Measurements from ENCODE around the gene CHKA.

The CHKA gene

DNA sequence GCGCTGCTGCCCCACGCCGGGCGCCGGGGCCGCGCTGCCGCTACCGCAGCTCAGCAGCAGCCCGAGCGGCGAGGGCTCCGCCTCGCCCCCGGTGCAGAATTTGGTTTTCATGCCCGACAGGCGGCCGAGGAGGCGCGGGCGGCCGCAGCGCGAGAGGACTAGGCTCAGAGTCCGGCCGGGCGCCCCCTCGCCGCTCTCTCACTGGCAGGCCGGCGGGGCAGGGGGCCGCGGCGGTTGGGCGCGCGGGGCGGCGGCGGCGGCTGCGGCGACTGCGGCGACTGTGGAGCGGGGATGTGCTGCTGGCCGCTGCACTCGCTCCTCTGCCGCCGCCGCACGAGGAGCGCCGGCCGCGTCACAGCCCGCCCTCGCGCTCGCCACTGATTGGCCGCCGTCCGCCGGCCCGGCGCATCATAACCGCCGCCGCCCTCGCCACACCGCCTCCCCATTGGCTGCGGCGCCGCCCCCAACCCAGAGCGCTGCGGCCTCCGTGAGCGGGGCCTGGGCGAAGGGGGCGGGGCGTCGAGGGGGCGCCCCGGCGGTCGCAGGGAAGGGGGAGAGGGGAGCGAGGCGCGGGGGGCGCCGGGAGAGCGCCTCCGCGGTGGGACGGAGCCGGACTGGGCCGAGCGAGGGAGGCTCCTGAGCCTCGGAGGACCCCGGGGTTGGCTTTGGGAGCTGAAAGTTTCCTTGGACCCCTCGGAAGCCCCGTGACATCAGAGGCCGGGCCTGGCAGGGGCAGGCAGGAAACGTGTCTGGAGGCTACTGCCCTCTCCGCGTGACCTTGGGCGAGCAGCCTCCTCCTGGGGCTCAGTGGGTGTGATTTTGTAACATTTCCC lies at the start of gene CHKA:
Gene CHKA, minus strand, starts transcription at position 322 of the 833 bp plus-strand sequence. Its CDS starts 211 bp downstream, at position 111.
- DNase-seq = peak; percentile 87

DNA sequence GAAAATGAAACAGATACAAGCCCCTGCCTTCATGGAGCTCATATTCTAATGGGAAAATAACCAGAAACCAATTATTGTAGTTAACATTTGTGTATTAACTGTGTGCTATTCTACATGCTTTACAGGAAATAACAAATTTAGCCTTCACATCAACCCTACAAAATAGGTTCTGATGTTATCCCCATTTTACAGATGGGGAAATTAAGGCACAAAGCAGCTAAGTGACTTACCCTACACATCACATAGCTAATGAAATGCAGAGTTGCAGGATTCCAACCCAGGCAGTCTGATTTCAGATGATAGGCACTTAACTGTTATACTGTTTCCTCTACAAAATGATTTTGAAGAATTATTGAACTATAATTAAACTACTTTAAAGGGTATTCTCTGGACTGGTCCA lies 48.3 kb upstream of the CHKA start:
- DNase-seq = no peak

DNA sequence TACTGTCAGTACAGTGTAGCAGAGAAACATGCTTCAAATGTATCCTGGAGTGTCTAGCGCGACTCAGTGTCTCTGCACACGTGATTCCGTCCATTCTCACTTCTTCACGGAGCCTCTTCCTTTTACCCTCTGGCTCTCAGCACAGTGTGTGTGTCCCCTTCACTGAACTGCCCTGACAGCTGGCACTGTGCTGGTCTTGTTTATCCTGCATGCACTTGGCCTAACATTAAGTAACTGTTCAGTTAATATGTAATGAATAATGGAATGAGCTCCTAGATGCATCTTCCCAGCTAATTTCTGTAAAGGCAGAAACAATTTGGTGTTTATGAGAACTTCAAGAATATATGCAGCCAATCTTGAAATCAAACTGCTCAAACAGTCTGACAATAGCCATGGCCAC lies 47.5 kb upstream of the CHKA start:
- no peak for DNase-seq

DNA sequence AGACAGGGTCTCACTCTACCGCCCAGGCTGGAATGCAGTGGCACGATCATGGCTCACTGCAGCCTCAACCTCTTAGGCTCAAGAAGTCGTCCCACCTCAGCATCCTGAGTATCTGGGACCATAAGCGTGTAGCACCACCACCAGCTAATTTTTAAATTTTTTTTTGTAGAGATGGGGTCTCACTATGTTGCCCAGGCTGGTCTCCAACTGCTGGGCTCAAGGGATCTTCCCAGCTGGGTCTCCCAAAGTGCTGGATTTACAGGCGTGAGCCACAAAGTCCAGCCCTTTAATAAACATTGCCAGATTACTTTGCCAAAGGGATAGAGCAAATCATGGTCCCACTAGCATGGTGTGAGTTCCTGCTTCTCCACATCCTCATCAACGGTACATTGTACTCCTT lies 46.3 kb upstream of the CHKA start:
- DNase-seq = no peak

DNA sequence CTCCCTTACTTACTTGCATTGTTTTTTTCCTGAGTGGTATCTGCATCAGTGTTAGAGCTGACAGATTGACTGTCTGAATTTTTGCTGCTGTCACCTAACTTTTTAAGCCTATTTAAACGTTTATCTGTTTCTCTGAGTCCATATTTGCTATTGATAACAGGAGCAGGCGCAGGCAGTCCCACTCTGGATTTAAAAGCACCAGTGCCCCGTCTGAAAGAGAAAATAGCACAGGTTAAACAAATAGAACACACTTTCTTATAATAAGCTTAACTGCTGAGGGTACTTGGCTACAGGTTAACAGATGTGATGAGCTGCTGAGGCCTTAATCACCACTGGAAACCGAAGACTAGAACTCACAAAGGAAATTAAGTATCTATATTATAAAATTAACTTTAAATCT lies 45.8 kb upstream of the CHKA start:
- DNase-seq = no peak

DNA sequence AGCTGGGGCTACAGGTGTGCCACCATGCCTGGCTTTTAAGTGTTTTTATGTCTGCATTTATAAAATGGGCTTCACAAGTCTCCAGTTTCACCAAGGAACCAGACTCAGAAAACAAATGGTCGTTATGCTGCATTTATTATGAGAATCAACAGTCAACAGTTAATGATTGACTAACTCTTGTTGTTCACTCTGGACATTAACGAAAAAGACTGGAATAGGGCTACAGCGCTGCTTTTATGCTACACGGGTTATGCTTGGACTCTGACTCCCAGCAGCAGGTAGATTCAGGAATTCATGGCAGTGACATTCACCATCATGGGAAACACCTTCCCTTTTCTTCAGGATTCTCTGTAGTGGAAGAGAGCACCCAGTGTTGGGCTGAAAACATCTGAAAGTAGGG lies 44.4 kb upstream of the CHKA start:
- DNase-seq = no peak

DNA sequence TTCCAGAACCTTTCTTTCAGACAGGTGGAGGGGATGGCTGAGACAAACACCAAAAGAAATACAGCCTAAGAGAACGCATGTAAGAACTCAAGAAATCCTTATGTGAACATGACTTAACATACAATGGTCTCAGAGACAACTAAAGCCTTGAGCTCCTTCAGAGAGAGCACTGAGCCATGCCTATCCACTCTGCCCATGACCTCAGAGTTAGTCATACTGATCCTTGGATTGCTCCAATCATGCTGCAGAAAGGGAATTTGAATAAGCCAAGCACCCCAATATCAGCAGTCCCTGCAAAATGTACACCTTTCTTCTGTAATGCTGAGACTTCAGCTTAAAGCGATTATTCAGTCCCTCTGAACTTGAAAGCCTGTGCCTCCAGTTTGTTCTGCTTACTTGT lies 43.2 kb upstream of the CHKA start:
- no peak for DNase-seq

DNA sequence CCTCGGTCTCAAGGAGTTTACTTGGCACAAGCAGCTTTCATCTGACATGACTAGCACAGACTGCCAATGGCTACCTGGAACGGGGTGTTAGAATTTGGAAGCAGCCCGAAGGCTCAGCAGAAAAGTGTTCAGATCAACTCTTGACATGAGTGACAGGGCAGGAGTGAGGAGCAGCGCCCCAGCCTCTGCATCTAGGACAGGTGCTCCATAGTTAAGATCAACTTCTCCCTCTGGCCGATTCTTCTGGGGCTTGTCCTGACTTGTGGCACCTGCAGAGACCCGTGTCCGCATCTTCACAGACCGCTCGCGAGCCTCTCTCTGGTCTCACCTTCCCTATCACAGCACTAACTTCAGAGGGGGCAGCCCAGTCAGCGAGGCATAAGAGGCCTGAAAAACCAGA lies 42.5 kb upstream of the CHKA start:
- DNase-seq = no peak

DNA sequence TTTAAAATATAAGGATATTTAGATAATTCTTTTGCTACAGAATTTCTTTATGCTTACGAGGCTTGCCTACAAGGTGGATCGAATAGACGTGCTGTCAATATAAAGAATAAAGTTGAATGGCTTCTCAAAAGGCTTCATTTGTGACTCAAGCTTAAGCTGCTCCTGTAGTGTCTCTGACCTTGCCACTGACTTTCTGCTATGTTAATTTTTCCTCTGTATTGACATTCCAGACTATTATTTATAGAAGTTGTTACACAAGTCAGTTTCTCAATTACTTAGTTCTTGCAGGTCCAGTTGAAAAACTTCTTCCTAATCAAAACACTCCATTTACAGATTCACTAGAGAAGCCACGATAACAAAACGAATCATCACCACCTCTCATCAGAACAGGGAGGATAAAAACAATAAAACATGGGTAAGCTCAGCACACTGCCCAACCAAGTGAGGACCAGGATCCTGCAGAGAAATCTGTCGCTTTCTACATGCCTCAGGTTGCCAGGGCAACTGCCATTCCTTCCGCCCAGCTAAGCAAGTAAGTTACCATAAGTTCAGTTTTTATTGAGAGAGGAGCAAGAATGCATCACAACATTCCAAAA lies 39.0 kb upstream of the CHKA start:
- no peak for DNase-seq

DNA sequence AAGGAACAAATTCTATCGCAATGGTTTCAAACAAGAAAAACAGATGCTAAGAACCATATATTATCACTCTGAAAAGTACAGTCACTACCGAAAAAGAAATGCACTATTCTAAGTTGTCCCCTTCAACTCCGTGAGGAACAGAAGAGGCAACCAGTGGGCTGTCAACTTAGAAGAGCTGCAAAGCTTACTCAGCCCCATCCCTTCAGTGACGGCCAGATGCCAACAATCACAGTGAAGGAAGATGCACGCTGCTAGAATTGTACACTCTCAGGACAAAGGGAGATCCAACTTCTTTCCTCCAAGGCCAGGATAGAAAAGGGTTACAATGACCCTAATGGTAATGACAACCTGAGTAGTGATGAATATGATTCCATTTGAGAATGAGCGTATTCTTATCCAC lies 38.5 kb upstream of the CHKA start:
- DNase-seq = no peak

DNA sequence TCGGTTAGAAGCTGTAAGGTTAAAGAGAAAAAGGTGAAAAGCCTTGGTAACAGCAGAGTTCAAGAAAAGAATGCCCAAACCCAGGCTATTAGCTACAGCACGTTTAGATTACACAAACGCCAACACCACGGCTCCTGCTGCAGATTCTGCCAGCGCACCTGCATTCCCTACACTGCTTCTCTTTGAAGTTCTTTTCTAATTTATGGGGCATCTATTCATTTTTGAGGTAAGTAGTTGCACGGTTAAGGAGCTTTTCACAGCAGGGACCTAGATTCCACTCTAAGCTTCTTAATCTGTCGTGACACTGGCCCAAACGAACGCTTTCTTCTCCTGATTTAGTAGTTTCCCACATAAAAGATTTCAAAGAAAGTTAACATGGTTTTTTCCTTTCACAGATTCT lies 38.0 kb upstream of the CHKA start:
- no peak for DNase-seq

DNA sequence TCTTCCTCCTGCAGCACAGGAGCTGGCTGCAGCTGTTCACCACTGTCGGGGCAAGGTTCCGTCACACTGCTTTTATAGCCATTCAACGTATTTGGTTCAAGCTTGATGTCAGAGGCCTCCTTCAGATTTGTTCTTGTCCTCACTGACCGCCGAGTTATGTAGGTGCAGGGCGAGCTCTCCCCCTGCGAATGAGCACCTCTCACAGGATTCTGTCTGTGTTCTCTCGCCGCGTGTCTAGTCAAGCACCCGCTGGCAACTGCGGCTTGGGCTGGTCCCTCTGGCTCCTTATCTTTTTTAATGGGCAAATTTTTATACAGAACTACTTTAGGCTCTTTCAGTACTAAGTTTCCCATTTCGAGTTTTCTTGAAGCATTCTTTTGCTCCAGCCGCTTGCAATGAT lies 37.4 kb upstream of the CHKA start:
- no peak for DNase-seq

DNA sequence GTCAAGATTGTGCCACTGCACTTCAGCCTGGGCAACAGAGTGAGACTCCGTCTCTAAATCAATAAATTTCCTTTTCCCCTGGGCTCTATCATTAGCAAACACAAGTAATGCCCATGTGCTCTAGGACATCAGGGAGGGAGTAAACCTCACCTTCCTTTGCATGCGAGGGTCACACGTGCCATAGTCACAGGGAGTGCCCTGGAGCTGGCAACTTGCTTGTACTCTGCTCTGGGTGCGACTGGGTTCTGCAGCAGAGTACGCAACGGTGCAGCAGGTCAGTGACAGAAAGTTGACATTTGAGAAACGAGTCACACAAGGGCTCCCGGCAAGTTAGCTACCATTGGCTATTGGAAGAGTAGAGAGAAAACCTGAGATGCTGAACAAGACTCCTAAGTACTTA lies 32.6 kb upstream of the CHKA start:
- DNase-seq = no peak

DNA sequence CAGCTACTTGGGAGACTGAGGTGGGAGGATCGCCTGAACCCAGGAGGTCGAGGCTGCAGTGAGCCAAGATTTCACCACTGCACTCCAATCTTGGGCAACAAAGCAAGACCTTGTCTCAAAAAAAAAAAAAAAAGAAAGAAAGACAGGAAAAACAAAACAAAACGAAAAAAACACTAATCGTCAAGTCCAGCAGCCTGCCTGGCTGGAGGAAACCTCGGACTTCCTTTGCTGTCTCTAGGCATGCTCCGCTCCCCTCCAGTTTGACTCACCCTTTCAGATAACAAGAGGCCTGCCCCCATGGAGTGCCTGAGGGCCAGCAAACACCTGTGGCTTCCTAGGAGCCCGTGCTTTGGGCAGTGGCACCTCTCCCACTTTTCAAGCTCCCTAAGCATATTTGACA lies 28.8 kb upstream of the CHKA start:
- no peak for DNase-seq

DNA sequence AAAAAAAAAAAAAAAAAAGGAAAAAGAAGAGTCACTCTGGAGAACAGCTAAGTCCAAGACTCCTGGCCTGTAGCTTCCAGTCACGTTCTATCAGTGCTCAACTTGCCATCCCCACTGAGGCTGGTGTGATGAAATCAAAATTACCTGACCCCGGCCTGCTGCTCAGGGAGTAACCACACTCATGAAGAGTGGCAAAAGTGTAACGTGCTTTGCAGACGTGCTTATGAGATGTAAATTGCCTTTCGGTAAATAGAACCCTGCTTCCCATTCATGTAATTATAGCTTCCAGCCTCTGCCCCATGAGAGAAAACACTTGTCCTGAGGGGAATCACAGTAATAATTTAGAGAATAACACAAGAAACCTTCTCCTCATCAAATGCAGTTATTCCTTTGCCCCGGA lies 28.2 kb upstream of the CHKA start:
- no peak for DNase-seq

DNA sequence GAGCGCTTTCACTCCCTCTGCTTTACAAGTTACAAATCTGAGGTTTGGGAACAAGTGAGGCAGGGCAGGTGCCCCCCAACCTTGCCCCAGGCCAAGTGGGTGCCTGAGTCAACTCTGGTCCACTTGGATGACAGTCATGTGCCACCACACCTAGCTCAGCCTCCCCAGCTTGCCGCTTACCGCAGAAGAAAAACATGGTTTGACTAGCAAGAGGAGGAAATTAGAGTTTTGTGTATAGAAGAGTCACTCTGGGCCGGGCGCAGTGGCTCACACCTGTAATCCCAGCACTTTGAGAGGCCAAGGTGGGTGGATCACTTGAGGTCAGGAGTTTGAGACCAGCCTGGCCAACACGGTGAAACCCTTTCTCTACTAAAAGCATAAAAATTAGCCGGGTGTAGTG lies 27.7 kb upstream of the CHKA start:
- DNase-seq = no peak

DNA sequence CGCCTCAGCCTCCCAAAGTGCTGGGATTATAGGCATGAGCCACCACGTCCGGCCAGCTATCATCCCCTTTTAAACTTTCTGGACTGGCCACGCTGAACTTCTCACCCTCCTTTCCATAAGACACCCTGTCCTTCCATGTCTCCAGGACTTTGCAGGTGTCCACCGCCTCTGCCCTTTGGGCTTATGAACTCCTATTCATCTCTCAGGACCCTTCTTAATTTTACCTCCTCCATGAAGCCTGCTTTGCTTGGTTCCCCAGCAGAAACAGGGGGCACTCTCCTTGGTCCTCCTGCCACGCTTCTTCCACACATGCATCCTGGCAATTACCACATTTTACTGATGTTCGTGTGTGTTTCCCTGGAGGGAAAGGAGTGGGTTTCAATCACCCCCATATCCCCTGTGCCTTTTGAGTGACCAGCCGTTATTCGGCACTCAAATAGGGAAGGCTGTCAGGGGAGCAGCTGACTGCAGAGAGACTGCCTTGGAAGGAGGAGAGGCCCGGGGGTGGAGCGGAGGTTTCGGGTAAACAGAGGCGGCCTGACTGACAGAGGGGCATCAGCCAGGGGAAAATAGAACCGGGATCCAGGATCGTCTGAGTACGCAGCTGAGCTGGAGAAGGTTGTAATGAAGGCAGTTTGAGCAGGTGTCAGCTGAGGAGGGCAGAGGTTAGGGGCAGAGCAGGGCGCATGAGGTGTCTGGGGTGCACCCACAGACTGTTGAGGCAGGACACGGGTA lies 27.1 kb upstream of the CHKA start:
- DNase-seq = no peak

DNA sequence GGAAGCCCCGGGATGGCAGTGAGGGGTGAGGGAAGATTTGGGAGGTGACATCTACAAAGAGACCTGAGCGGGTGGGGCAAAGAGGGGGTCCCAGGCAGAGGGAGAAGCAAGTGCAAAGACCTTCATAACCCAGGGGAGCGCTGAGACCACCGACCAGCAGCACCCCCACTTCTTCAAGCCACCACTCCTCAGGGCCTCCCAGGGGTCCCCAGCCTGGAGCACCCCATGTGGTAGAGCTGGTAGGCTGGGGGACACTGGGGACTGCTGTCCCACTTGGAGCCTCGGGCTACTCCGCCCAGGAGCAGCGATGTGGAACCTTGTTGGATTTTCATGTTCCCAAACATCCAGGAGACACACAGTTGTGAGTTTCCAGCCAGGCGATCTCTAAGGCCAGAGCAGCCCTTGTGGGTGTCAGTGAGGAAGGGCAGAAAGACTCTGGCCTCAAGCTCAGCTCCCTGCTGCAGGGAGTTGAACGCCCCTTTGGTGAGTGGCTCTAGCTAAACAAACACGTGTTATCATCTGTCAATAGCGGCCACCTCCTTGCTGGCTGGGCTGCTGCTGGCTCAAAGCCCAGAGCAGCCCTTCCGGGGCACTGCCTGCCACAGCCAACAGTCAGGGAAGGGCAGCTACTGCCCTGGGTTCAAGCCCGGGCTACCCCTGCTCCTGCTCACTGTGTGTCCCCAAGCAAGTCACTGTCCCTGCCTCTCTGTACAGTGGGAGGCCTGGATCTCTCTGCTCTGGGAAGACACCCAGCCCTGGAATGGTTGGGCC lies 25.7 kb upstream of the CHKA start:
- DNase-seq = no peak

DNA sequence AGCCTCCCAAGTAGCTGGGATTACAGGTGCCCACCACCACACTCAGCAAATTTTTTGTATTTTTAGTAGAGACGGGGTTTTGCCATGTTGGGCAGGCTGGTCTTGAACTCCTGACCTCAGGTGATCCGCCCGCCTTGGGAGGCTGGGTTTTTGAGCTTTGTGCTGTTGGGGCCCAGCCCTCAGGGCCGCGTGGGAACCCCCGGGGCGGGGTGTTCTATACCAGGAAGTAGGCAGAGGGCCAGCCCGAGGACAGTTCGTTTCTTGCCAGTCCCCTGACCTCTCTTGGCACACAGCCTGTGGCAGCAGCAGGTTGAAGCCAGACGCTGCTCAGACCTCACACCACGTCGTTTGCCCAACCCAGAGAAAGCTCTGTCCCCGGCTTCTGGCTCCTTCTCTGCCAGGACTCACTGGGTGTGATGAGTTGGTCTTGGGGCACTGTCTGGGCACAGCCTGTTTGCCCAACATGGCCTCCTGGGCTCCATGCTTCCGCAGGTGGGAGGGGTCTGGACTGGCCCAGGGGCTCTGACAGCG lies 24.9 kb upstream of the CHKA start:
- DNase-seq = no peak

DNA sequence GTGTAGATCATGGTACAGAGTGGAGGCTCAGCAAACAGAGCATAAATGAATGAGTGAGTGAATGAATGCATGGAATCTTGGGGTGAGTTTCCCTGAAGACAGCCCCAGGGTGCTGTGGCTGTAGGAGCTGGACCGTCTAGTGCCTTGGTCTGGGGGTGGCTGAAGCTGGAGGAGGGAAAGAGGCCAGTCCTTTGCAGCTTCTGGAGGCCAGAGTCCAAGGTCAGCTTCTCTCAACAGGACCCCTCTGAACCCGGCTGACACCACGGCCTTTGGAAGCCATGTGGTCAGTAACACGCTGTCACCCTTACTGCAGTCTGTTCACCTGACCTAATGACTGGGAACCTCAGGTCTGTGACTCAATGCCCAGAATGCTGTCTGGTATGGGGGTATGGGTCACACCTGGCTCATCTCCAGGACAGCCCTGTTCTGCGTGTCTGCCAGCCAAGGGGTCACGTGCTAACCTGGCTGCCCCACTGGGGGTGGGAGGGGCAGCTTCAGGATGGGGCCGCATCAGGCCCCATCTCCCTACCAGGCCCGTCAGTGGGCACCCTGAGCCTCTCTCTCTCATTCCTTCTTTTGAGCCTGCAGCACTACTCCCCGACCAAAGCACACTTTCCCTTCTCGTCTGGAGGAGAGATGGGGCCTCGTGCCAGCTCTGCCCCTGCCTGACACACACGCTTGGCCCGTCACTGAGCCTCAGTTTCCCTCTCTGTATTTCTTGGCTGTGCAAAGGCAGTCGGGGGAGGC lies 24.1 kb upstream of the CHKA start:
- no peak for DNase-seq

DNA sequence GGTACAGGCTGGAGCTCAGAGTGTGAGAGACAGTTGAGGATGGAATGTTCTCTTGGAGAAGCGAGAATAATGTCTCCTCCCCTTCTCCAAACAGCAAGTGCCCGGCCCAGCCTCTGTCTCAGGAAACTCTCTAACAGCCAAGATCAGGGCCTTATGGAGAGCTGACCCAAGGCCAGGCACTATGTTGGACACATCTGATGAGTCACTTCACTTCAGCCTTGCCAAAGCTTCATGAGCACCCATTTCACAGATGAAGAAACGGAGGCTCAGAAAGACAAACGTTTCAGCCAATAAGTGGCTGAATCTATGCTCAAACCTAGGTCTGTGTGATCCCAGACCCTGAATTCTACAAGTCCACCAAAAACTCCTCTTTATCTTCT lies 22.1 kb upstream of the CHKA start:
- DNase-seq = no peak
